NCI-H748 (cell line): ENCODE results near the gene COX6A2.
A peak's percentile ranks its signal among the peaks of the same experiment; 100 is the strongest.

ENCODE experiments used
- DNase-seq: peaks from one replicate; lab custom pipeline; 2025; ENCODE audit not compliant: unreplicated experiment; lab: John Stamatoyannopoulos, UW

The COX6A2 gene

DNA sequence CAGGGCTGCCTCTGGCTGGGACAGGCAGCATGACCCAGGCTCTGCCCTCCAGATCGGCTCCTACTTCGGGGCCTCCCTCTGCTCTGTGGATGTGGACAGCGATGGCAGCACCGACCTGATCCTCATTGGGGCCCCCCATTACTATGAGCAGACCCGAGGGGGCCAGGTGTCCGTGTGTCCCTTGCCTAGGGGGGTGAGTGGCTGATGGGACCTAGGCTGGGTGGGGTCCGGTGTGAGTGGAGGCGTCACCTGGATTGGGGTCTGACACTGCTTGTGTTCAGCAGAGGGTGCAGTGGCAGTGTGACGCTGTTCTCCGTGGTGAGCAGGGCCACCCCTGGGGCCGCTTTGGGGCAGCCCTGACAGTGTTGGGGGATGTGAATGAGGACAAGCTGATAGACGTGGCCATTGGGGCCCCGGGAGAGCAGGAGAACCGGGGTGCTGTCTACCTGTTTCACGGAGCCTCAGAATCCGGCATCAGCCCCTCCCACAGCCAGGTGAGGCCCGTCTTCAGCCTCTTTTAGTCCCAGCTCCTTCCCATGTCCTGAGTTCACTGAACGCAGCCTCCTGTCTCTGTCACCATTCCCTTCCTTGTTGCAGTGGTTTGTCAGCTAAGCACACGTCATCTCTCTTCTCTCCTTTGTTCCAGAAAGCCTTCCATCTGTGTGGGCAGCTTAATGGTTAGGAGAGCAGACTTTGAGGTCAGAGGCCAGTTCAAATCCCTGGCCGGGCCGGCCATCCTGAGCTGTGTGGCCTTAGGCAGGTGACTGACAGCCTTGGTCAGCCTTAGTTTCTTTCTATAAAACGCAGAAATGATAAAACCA is 16.9 kb downstream of the COX6A2 start:
- no peak for DNase-seq

DNA sequence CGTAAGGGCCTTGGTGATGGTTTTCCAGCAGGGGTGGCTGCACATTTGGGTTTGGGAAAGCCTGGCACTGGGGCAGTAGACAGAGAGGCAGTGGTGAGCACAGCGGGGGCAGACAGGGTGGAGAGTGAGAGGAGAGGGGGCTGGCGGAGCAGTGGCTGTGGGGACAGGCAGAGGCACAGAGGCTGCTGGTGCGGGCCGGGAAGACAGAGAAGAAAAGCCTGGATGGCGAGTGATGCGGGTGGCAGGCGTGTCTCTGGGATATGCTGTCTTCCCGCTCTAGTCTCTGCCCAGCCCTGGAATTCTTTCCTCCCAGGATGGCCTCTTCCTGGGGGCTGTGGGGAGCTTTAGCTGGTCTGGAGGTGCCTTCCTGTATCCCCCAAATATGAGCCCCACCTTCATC is 18.1 kb downstream of the COX6A2 start:
- DNase-seq: no peak

DNA sequence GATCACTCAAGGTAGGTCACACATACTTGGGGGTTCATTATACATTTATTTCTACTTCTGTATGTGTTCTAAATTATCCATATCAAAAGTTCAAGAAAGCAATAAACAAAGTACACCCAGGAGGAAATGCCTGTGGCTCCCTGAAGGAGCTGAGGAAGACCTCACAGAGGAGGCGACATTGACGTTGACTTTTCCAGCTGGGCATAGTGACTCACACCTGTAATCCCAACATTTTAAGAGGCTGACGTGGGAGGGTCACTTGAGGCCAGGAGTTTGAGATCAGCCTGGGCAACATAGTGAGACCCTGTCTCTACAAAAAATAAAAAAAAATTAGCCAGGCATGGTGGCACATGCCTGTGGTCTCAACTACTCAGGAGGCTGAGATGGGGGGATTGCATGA is 18.7 kb downstream of the COX6A2 start:
- no peak for DNase-seq

DNA sequence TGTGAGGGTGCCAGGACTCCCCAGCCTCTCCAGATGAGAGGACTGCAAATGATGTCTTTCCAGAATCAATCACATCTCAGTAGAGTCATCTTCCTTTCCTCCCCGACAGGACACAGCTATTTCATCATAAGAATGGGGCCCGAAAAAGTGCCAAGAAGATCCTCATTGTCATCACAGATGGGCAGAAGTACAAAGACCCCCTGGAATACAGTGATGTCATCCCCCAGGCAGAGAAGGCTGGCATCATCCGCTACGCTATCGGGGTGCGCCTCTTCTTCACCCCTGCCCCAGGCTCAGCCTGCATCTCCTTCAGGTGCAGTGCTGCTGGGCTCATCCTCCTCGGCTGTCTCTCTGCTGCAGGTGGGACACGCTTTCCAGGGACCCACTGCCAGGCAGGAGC is 20.8 kb downstream of the COX6A2 start:
- no peak for DNase-seq

DNA sequence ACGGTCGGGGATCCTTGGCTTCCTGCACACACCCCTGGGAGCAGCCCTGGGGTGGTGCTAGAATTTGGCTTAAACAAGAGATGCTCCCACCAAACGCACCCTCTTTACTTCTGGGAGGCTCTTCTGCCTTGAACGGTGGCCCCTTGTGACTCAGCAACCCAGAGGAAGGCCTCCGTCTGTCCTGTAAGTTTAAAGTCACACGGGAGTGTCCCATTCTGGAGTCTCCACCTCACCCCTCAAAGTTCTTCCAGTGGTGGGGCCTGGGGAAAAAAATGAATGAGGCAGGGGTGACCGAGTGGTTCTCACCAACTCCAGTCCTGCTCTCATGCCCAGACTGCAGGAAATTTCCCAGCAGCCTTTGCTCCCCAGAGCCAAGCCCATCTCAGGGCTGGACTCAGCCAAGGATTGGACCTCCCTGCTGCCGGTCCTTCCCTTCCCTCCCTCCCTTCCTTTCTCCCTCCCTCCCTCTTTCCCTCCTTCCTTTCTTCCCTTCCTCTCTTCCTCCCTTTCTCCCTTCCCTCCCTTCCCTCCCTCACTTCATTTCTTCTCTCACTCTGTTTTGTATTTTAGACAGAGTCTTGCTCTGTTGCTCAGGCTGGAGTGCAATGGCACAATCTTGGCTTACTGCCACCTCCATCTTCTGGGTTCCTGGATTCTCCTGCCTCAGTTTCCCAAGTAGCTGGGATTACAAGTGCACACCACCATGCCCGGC is 23.7 kb downstream of the COX6A2 start:
- DNase-seq: no peak

DNA sequence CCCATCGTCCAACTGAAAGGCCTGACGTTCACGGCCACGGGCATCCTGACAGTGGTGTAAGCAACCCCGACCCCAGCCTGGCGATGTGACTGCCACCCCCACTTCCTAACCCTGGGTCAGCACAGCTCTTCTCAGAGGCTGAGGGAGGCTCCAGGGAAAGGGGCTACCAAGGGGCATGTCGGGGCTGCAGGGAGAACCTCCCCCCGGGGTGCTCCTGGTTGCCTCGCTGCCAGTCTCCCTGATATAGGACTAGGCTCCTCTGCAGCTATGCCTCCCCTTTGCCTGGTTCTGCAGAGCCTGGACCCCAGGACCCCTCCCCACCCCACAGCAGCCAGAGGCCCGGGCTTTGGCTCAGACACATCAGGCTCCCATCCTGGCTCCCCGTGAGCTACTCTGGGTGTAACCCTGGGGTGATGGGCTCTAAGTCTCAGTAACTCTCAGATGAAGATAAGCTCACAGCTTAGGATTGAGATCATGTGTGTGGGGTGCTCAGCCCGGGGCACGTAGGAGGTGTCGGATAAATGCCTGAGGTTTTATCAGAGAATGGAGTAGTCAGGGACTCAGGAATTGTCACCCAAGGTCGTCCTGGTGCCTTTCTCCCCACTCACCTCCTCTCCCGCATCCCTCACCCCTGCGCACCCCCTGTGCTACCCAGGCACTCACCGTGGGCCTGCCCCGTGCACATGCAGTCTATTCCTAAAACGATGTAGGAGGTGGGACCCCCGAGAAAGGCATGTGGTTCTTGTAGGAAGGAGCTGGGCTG is 24.4 kb downstream of the COX6A2 start:
- DNase-seq: no peak

DNA sequence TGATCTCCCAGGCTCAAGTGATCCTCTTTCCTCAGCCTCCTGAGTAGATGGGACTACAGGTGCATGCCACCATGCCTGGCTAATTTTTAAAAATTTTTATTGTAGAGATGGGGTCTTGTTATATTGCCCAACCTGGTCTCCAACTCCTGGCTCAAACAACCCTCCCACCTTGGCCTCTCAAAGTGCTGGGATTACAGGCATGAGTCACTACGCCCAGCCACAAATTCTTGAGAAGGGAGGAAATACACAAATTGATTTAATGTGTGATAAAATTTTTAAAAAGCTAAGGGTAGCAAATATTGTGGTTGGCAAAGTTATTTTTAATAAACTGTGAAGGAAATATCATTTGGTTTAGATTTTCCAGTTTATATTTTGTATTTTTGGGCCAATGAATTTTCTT is 25.5 kb downstream of the COX6A2 start:
- no peak for DNase-seq

DNA sequence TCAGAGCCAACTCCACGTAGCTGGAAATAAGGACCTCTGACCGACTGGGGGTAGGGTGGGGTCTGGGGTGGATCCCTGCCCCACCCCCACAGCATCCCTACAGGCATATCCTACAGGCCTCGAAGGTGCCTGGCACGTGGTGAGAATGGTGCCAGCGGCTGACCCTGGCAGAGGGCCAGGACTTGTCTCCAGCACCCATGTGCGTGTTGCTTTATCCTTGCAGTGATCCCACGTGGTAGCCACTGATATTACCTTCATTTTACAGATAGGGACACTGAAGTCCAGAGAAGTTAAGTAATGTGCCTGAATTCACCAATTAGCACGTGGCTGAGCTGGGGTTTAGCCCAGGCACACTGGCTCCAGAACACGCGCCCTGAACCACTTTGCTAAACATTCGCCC is 26.7 kb downstream of the COX6A2 start:
- DNase-seq: no peak

DNA sequence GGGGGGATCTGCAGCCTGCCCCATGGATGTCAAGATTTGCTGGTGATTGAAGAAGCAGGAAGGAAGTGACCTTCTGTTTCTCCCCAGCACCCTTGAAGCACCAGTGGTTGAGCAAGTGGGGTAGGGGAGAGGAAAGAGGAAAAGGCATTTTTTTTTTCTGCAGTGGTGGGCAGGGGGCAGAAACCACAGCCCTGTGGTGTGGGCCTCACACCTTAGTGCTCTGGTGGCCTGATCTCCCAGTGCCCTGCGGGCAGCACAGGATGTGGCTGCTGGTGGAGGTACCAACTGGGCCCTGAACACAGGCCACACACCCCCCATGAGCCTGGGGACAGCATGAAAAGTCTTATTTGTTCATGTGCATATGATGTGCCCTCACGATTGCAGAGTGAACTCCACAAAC is 28.0 kb downstream of the COX6A2 start:
- no peak for DNase-seq

DNA sequence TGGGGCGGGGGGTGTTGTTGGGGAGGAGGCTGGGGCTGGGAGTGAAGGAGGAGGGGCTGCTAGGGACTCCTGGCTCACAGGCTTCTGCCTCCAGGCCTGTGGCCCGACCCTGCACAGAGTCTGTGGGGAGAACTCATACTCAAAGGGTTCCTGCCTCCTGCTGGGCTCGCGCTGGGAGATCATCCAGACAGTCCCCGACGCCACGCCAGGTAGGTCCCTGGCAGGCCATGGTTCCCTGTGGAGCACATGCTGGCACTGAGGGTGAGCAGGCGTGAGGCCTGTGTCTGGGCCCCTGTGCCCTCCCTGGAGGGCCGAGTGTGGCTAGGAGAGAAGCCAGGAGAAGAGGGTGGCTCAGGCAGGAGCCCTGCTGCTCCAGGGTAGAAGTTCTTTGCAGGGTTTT is 30.5 kb downstream of the COX6A2 start:
- DNase-seq: no peak

DNA sequence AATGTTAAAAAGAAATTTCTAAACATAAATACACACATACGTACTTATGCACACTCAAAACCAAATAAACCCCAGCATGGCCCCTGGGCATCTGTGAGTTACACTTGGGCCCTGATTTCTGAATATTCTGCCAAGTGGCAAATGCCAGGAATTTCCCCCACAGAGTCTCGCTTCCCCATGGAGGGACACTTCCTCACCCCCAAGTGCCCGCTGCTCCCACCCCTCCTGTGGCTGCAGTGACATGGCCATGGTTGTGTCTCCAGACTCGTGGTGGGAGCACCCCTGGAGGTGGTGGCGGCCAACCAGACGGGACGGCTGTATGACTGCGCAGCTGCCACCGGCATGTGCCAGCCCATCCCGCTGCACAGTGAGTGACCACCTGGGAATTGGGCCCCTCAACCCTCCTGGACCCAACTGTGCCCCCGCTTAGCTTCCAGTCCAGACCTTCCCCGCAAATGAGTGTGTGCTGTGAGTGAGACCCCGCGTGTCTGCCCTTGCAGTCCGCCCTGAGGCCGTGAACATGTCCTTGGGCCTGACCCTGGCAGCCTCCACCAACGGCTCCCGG is 31.0 kb downstream of the COX6A2 start:
- DNase-seq: no peak

DNA sequence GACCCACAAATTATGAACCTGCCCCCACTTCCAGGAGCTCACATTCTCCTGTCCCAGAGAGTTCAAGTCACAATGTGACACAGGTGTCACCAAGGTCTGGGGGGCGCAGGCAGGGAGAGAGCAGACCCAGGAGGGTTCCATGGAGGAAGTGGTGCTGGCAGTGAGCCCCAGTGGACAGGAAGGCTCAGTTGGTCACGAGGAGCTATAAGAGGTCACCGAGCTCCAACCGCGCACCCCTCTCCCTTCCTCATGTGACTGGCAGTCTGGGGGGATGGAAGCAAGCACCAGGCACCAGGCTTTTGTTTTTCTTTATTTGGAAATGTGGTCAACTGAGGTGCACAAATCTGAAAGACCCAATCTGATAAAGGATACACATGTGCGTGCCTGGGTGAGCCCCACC is 32.5 kb downstream of the COX6A2 start:
- no peak for DNase-seq

DNA sequence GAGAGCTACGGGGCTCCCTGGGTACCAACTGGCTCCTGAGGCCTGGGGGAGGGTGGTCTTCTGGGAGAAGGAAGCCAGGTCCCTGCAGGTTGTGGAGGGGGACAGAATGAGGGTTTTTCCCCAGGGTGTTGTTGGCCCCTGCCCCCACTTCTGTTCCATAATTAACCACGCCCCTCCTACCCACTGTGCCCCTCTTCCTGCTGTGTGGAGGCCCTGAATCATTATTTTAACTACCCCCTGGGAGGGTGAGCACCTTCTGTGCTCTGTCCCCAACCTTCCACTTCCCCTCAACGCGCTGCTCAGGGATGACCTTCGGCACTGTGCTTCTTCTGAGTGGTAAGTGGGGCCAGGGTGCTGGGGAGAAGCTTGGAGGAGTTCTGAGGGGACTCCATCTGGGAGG is 35.1 kb downstream of the COX6A2 start, which contains the start of gene ITGAD:
TSS of gene ITGAD (plus strand) at position 280 of the 400 bp plus-strand sequence. CDS start at position 306, 26 bp downstream.
- DNase-seq: no peak

DNA sequence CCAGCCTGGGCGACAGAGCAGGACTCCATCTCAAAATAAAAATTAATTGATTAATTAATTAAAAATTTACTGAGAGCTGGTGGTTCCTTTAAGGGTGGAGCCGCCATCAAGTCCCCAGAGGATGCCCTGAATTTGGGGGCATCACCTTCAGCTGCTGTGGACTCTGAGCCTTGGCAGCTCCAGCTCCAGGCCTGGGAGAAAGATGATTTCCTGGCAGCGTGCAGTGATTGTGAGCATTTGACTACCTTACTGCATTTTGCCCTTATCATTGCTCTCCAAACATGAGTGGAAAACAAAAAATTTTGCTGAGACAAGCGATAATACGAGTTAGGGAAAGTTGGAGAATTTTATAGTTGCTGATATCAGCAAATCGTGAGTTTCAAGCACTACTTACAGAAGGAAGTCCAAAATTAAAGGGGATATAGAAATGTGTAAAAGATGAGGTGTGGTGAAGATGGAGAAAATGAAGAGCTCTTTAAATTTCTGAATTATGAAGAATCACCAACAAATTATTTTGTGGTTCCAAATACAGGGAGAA is 37.6 kb downstream of the COX6A2 start:
- no peak for DNase-seq

DNA sequence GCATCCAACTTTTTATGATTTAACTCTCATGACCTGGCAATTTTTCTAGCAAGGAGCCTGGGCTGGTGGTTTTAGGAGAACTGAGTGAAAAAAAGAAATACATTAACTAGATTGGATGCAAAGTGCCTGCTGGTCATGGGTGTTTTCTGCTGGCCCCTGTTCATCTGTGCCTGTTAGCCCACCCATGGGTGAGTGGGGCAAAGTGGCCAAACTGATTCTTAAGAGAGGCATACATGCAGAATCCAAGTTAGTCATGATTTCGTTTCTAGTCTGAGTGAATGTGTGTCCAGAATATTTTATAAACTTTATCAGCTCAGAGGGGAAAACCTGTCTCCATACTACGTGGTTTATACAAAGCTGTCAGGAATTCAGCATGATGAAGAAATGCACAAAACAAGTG is 39.6 kb downstream of the COX6A2 start:
- no peak for DNase-seq

DNA sequence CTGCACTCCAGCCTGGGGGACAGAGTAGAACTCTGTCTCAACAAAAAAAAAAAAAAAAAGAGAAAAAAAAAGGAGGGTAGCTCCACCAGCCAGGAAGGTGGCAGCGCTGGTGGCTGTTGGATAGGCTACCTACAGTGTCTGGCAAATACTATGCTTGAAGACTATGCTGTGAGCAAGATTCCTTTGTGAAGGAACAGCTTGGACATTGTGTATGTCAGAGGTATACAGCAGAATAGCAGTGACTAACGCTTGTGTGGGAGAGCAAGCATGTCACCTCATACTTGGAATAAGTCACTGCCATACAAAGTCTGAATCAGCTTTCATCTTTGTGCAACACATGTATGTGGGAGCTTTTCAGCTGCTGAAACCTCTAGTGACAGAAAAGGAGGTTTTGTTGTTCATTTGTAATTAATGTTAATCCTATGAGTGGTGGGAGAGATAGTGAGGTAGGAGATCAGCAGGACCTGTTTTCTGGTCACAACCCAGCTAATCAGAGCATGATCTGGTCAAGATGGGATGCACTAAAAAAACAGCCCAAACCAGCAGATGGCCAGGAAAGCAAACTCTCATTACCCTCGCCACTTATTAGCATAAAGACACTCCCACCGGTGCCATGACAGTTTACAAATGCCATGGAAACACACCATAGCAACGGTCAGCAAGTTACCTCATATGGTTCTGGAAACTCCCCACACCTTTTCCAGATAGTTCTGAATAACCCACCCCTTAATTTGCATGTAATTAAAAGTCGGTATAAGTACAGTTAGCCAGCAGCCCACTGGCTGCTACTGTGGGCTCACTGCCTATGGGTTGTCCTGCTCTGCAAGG is 41.8 kb downstream of the COX6A2 start:
- DNase-seq: peak; percentile 50

DNA sequence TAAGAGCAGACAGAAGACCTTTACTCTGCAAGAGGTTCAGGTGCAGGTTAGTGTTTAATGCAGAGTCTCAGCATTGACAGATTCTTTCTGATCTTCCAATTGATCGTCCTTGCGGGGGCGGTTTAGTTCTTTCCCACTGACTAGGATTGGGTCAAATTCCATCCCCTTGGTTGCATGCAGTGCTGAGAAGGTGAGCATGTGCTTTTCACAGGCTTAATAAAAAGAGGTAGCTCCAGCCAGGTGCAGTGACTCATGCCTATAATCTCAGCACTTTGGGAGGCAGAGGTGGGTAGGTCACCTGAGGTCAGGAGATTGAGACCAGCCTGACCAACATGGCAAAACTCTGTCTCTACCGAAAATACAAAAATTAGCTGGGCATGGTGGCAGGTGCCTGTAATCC is 42.5 kb downstream of the COX6A2 start:
- DNase-seq: no peak

DNA sequence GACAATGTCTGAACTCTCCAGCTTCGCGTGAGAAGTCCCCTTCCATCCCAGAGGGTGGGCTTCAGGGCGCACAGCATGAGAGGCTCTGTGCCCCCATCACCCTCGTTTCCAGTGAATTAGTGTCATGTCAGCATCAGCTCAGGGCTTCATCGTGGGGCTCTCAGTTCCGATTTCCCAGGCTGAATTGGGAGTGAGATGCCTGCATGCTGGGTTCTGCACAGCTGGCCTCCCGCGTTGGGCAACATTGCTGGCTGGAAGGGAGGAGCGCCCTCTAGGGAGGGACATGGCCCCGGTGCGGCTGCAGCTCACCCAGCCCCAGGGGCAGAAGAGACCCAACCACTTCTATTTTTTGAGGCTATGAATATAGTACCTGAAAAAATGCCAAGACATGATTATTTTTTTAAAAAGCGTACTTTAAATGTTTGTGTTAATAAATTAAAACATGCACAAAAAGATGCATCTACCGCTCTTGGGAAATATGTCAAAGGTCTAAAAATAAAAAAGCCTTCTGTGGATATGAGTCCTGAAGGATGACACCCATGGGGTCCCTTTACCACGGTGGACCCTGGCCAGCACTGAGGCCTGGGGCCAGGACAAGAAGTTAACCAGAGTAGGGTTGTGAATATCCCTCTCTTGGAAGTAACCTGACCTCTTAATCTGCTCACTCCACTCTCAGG is 45.5 kb downstream of the COX6A2 start:
- DNase-seq: peak; percentile 49

DNA sequence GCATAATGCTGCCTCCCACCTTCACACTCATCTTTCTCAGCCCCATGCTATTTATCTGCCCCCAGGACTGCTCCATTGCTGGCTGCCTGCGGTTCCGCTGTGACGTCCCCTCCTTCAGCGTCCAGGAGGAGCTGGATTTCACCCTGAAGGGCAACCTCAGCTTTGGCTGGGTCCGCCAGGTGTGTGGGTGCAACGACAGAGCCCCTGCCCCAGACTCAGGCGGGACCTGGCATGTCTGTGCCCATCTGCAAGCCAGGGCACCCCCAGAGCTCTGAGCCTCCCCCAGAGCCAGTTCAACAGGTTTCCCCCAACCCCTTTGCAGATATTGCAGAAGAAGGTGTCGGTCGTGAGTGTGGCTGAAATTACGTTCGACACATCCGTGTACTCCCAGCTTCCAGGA is 48.0 kb downstream of the COX6A2 start:
- no peak for DNase-seq
